HG03469 (cell line): ENCODE results near the gene IMPA2.
"Not testable (repeated sequence)": the region's sequence is repeated elsewhere in the genome, so short reads cannot be mapped to it uniquely, and the experiment has no call there.

Experiments
- ATAC-seq: cut with Tn5 transposase; IDR thresholded peaks from one replicate; pipeline ENCODE4 v1.9.1; 2021; ENCODE audit warnings: mild to moderate bottlenecking, moderate library complexity, moderate number of reproducible peaks; ENCODE audit not compliant: unreplicated experiment

The IMPA2 gene

DNA sequence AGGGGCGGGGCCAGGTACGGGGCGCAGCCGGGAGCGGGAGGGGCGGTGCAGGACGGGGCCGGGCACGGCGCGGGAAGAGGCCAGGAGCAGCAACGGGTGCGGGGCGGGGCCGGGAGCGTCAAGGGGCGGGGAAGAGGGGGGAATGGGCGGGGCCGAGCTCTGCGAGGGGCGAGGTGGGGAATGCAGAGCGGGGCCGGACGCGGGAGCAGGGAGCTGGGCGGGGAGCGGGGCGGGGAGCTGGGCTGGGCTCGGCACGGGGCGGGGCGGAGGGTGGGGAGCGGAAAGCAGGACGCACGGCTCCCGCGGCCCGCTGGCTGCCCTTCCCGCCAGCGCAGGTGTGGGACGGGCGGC lies at the start of gene IMPA2:
IMPA2 (plus strand) TSS at position 316 of the 351 bp plus-strand sequence. CDS start 163 bp downstream, outside the sequence.
- ATAC-seq: no peak

- no peak for ATAC-seq
These were observed 48.9 kb upstream of the IMPA2 start for GRCh38 chr18:11932393-11932792.

GRCh38 chr18:11937874-11938478 lies 43.3 kb upstream of the IMPA2 start:
- no peak for ATAC-seq

DNA sequence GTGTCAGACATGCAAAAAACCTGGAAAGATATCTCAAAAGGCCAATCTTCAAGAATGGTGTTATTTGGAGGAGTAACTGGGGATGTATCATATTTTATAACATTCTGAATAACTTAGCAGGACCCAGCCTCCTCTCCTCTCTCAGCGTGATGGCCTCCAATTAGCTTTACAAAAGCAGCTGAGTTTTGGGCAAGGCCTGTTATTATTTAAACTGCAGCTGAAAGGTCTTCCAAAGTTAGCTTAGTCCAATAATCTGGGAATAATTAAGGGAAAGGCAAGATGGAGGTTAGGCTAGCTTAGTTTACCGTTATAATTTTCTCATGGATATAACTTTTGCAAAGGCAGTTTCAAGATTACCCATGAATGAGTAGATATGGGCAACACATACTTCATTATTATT lies 40.4 kb upstream of the IMPA2 start:
- ATAC-seq: no peak

GRCh38 chr18:11943551-11943950 lies 37.8 kb upstream of the IMPA2 start:
- no peak for ATAC-seq

GRCh38 chr18:11944252-11944651 lies 37.1 kb upstream of the IMPA2 start:
- ATAC-seq: no peak

- no peak for ATAC-seq
These were observed 36.5 kb upstream of the IMPA2 start for GRCh38 chr18:11944786-11945185.

- not testable (repeated sequence) for ATAC-seq
These were observed 35.3 kb upstream of the IMPA2 start for GRCh38 chr18:11945834-11946659.

- no peak for ATAC-seq
These were observed 34.6 kb upstream of the IMPA2 start for GRCh38 chr18:11946756-11947155.

- peak; percentile 85 for ATAC-seq
These were observed 33.8 kb upstream of the IMPA2 start for GRCh38 chr18:11947214-11948191.

DNA sequence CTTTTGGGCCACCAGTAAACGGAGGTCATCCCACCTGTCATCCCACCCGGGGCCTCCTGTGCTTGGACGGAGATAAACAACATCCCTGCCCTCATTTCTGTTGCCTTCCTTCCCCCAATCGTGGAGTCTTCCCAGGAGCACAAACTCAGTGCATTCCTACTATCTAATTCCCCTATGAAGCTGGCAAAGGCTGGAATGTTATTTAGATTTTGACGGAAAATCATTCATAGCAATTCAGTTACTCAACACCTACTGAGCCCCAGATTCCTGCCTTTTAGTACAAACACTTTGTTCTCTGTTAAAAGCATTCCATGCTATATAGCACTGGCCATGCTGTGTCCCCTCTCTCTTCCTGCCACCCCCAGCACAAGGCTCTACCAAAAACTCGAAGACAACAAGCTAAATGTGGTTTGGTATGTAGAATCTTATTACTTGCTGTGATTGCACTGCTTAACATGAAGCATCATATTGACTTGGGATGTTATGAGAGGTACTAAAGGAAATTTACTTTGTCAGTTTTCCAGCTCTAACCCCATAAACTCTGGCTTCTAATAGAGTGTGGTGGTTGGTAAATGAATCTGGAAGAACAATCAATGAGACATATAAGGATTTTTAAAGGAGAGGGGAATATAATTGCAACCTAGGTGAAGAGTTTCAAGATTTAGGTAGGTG lies 32.3 kb upstream of the IMPA2 start:
- no peak for ATAC-seq

DNA sequence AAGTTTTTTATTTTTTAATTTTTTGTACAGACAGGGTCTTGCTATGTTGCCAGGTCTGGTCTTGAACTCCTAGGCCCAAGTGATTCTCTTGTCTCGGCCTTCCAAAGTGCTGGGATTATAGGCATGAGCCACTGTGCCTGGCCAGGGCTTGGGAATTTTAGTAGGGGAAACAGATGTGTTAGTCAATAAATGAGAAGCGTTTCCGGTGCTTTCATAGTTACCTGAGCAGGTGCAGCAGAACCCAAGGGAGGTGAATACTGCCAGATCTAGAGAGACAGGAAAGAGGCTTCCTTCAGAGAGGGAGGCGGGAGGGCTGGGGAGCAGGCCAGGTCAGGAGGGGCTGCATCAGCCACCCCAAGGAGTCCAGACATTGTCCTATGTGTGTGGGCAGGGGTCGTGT lies 30.5 kb upstream of the IMPA2 start:
- no peak for ATAC-seq

DNA sequence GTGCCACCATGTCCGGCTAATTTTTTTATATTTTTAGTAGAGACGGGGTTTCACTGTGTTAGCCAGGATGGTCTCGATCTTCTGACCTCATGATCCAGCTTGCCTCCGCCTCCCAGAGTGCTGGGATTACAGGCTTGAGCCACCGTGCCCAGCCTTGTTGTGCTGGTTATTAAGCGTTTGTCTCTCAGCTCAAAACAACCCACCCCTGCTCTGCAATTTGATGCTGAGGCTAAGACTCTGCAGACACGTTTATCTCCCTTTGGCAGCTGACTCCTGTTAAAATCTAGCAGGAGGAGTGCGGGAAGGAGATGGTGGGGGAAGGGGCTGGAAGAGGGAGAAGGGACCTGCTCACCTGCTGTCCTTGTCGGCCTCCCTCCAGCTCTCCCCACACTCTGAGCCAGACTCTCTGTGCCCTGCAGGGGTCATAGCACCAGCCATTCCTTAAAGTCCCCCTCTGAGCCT lies 29.9 kb upstream of the IMPA2 start:
- ATAC-seq: no peak

DNA sequence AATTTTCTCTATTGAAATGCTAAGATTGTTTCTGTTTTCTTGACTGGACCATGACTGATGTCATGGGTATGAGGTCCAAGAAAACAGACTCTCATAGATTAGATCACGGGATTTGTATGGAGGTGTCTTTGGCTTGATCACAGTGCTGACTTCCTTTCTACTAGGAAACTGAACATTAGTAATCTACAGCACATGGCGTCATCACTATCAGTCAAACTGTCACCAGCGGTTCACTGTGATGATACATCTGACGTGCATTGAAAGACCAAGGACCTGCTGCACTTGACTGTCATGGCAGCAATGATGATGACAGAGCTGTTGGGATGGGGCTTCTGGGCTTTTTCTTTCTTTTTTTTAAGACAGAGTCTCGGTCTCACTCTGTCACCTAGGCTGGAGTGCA lies 28.2 kb upstream of the IMPA2 start:
- no peak for ATAC-seq

DNA sequence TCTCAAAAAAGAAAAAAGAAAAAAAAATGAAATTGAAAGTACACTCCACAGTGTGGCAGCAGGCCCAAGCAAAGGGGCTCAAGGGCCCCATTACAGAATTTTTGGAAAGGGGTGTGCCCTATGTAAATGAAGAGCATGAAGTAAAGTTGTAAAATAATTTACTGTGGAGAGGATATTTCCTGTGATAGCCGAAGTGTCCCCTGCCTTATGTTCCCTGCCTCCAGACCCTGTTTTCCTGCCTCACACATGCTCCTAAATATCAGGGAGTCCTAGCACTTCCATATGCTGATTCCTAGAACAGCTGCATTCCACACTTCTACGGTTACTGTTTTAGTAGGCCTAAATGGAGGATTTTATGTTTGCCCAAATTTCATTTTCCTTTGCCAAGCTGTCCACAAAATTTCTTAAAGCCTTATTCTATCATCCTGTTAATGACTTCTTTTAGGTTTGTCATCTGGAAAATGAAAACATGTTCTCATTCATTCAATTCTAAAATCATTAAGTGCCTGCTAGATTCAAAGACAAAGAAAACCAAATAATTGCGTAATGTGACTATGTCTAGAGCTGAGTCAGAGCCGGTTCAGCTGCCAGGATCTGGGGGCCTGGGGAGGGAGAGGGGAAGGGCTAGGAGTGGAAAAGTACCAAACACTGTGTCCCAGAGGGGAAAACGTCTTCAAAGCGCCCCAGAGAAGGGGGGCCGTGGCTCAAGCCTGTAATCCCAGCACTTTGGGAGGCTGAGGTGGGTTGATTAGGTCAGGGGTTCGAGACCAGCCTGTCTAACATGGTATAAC lies 25.9 kb upstream of the IMPA2 start:
- ATAC-seq: no peak

GRCh38 chr18:11956371-11957308 lies 24.7 kb upstream of the IMPA2 start:
- no peak for ATAC-seq

- no peak for ATAC-seq
These were observed 23.7 kb upstream of the IMPA2 start for GRCh38 chr18:11957636-11958035.

DNA sequence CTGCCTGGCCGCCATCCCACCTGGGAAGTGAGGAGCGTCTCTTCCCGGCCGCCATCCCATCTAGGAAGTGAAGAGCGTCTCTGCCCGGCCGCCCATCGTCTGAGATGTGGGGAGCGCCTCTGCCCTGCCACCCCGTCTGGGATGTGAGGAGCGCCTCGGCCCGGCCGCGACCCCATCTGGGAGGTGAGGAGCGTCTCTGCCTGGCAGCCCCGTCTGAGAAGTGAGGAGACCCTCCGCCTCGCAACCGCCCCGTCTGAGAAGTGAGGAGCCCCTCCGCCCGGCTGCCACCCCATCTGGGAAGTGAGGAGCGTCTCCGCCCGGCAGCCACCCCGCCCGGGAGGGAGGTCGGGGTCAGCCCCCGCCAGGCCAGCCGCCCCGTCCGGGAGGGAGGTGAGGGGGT lies 21.7 kb upstream of the IMPA2 start:
- ATAC-seq: not testable (repeated sequence)
